H1 (cell line): ENCODE measurements around the gene OASL. TPM values are rescaled to one million over a fixed set of nuclear protein-coding genes. Genes with fewer than 3 reads are reported as not detected.

ENCODE experiments used
- CTCF ChIA-PET: fragments of 300-600 bp; sonication (Branson Sonifier 250); formaldehyde crosslinking; loops from one replicate; lab custom pipeline; 2021; ENCODE audit not compliant: partially characterized antibody; lab: Charles Lee
- POLR2A ChIA-PET: fragments of 300-600 bp; sonication (Branson Sonifier 250); formaldehyde crosslinking; loops from one replicate; lab custom pipeline; 2021; ENCODE audit warnings: inconsistent platforms; ENCODE audit not compliant: partially characterized antibody; lab: Charles Lee
- DNase-seq, 2 experiments: peaks; one replicate each; pipeline versions ENCODE4 v3.0.0 to v3.0.0-alpha.2; 2010 to 2022; ENCODE audit warnings: low spot score in 2 of 2, low read depth in 1 of 2, mixed read lengths in 1 of 2
- FAIRE-seq: peaks from 2 replicates; lab custom pipeline; 2011; peaks lifted over from hg19 to GRCh38; lab: Jason Lieb, UNC
- H2AFZ ChIP-seq: 2 replicates; pipeline ENCODE4 v1.8.1; 2012; ENCODE audit warnings: low read length, inconsistent platforms
- H2AK5ac ChIP-seq: 2 replicates; pipeline ENCODE4 v1.6.1; 2013; ENCODE audit warnings: low read depth, low read length
- H2BK120ac ChIP-seq: replicated peaks from 2 replicates; pipeline ENCODE3; 2013; ENCODE audit warnings: low read depth, low read length, inconsistent platforms
- H2BK12ac ChIP-seq: 2 replicates; pipeline ENCODE4 v1.6.1; 2013; ENCODE audit warnings: low read depth, low read length
- H2BK15ac ChIP-seq: 2 replicates; pipeline ENCODE4 v1.6.1; 2013; ENCODE audit warnings: low read length
- H2BK20ac ChIP-seq: 2 replicates; pipeline ENCODE4 v1.6.1; 2013; ENCODE audit warnings: low read length
- H2BK5ac ChIP-seq: 2 replicates; pipeline ENCODE4 v1.6.1; 2013; ENCODE audit warnings: low read depth, low read length
- H3K14ac ChIP-seq: 2 replicates; pipeline ENCODE4 v1.6.1; 2013; ENCODE audit warnings: inconsistent platforms; ENCODE audit not compliant: insufficient read length
- H3K18ac ChIP-seq: 2 replicates; pipeline ENCODE4 v1.6.1; 2013; ENCODE audit warnings: low read length; ENCODE audit errors: extremely low read depth
- H3K23ac ChIP-seq: 2 replicates; pipeline ENCODE4 v1.6.1; 2013; ENCODE audit warnings: inconsistent platforms; ENCODE audit not compliant: insufficient read length
- H3K23me2 ChIP-seq: 2 replicates; pipeline ENCODE4 v1.6.1; 2013; ENCODE audit warnings: low read depth, low read length
- H3K27ac ChIP-seq: 2 replicates; pipeline ENCODE4 v1.6.1; 2011; ENCODE audit warnings: low read depth, low read length, inconsistent platforms
- H3K27me3 ChIP-seq, 4 experiments: replicated peaks in 1 of 4; 1 replicate in 1 of 4; 2 replicates in 3 of 4; pipeline versions ENCODE4 v1.6.1 to v1.8.1; 2011 to 2013; ENCODE audit warnings: low read length in 3 of 4, mild to moderate bottlenecking in 3 of 4, inconsistent platforms in 2 of 4, mixed read lengths in 2 of 4, moderate library complexity in 1 of 4; ENCODE audit not compliant: control insufficient read depth in 3 of 4, insufficient read depth in 3 of 4; ENCODE audit errors: extremely low read depth in 1 of 4
- H3K36me3 ChIP-seq, 4 experiments: 2 replicates each; pipeline versions ENCODE4 v1.6.1 to v1.8.1; 2011 to 2013; ENCODE audit warnings: mild to moderate bottlenecking in 4 of 4, low read length in 3 of 4, moderate library complexity in 2 of 4, control low read depth in 1 of 4, inconsistent platforms in 1 of 4; ENCODE audit not compliant: insufficient read depth in 4 of 4, control insufficient read depth in 2 of 4
- H3K4ac ChIP-seq: replicated peaks from 2 replicates; pipeline ENCODE3; 2013; ENCODE audit warnings: low read length, low read depth, mixed read lengths, inconsistent platforms; ENCODE audit not compliant: insufficient read length
- H3K4me1 ChIP-seq, 4 experiments: replicated peaks in 1 of 4; 1 replicate in 1 of 4; 2 replicates in 3 of 4; pipeline versions ENCODE4 v1.6.1 to v1.8.1; 2011 to 2013; ENCODE audit warnings: low read length in 3 of 4, inconsistent platforms in 2 of 4, mixed read lengths in 1 of 4; ENCODE audit not compliant: insufficient read depth in 4 of 4, control insufficient read depth in 3 of 4
- H3K4me2 ChIP-seq, 2 experiments: 2 replicates each; pipeline versions ENCODE4 v1.6.1 to v1.8.1; 2011 to 2013; ENCODE audit warnings: low read depth in 2 of 2, low read length in 2 of 2, control low read depth in 1 of 2, inconsistent platforms in 1 of 2, mild to moderate bottlenecking in 1 of 2; ENCODE audit not compliant: insufficient read depth in 1 of 2
- H3K4me3 ChIP-seq, 4 experiments: fragments of 200-600, 300-600 bp in 1 of 4; sonication (generic), shearing (Covaris generic), sonication (Bioruptor Twin) in 1 of 4; 2 replicates each; pipeline versions ENCODE4 v1.5.1 to v1.8.1; 2011 to 2016; ENCODE audit warnings: low read length in 4 of 4, low read depth in 3 of 4, control low read depth in 2 of 4, inconsistent platforms in 2 of 4, mild to moderate bottlenecking in 2 of 4, mixed read lengths in 1 of 4, moderate library complexity in 1 of 4; ENCODE audit not compliant: insufficient read depth in 2 of 4; ENCODE audit errors: extremely low read depth in 1 of 4
- H3K56ac ChIP-seq: replicated peaks from 2 replicates; pipeline ENCODE3; 2013; ENCODE audit warnings: low read depth, mild to moderate bottlenecking, mixed read lengths, low read length, inconsistent platforms; ENCODE audit not compliant: insufficient read length
- H3K79me1 ChIP-seq: 2 replicates; pipeline ENCODE4 v1.6.1; 2013; ENCODE audit warnings: low read depth, low read length, control low read depth
- H3K79me2 ChIP-seq, 2 experiments: 2 replicates each; pipeline versions ENCODE4 v1.6.1 to v1.8.1; 2012 to 2013; ENCODE audit warnings: low read length in 2 of 2, mild to moderate bottlenecking in 2 of 2, inconsistent platforms in 1 of 2; ENCODE audit not compliant: insufficient read depth in 2 of 2, control insufficient read depth in 1 of 2
- H3K9ac ChIP-seq, 4 experiments: replicated peaks in 1 of 4; 1 replicate in 1 of 4; 2 replicates in 3 of 4; pipeline versions ENCODE4 v1.6.1 to v1.8.1; 2011 to 2013; ENCODE audit warnings: low read depth in 3 of 4, low read length in 3 of 4, control low read depth in 2 of 4, mild to moderate bottlenecking in 2 of 4, moderate library complexity in 2 of 4, inconsistent platforms in 1 of 4; ENCODE audit errors: extremely low read depth in 1 of 4
- H3K9me3 ChIP-seq, 2 experiments: 2 replicates each; pipeline versions ENCODE4 v1.6.1 to v1.8.1; 2012 to 2013; ENCODE audit warnings: mild to moderate bottlenecking in 2 of 2, moderate library complexity in 2 of 2, control low read depth in 1 of 2, inconsistent platforms in 1 of 2, low read depth in 1 of 2, low read length in 1 of 2, mixed read lengths in 1 of 2; ENCODE audit not compliant: insufficient read depth in 2 of 2
- H4K20me1 ChIP-seq, 2 experiments: replicated peaks in 1 of 2; 2 replicates each; pipeline versions ENCODE3 to v1.8.1; 2011 to 2013; ENCODE audit warnings: inconsistent platforms in 2 of 2, low read length in 2 of 2, mild to moderate bottlenecking in 1 of 2; ENCODE audit not compliant: insufficient read depth in 2 of 2, control insufficient read depth in 1 of 2
- H4K5ac ChIP-seq: 2 replicates; pipeline ENCODE4 v1.6.1; 2013; ENCODE audit warnings: low read length, low read depth, mixed read lengths, inconsistent platforms; ENCODE audit not compliant: insufficient read length
- H4K8ac ChIP-seq: 2 replicates; pipeline ENCODE4 v1.8.0; 2013; ENCODE audit warnings: mild to moderate bottlenecking, moderate library complexity, low read length, inconsistent platforms; ENCODE audit not compliant: insufficient read depth; ENCODE audit errors: extremely low read depth
- H4K91ac ChIP-seq: replicated peaks from 2 replicates; pipeline ENCODE3; 2013; ENCODE audit warnings: low read length, mixed read lengths, inconsistent platforms; ENCODE audit not compliant: insufficient read length
- BRCA1 ChIP-seq: IDR thresholded peaks from 2 replicates; pipeline ENCODE4 v1.6.1; 2012; ENCODE audit warnings: low read depth, low read length, improper control_type of control experiment
- CHD2 ChIP-seq: IDR thresholded peaks from 2 replicates; pipeline ENCODE4 v1.6.1; 2012; ENCODE audit warnings: low read length, improper control_type of control experiment
- HDAC6 ChIP-seq: IDR thresholded peaks from one replicate; pipeline ENCODE4 v1.7.1; 2012; ENCODE audit warnings: low read depth, mild to moderate bottlenecking, inconsistent platforms, low read length, moderate library complexity
- JUN ChIP-seq: IDR thresholded peaks from 2 replicates; pipeline ENCODE4 v1.6.1; 2011; ENCODE audit warnings: low read depth, mild to moderate bottlenecking, improper control_type of control experiment, low read length
- KDM1A ChIP-seq: fragments of 200-600, 300-600 bp; sonication (generic); IDR thresholded peaks from 2 replicates; pipeline ENCODE4 v1.7.1; 2016; ENCODE audit warnings: mild to moderate bottlenecking, low read length, borderline replicate concordance
- NANOG ChIP-seq: IDR thresholded peaks from 2 replicates; pipeline ENCODE4 v1.6.1; 2011; ENCODE audit warnings: low read length, low read depth, mild to moderate bottlenecking, inconsistent platforms; ENCODE audit not compliant: insufficient read depth, poor library complexity, severe bottlenecking
- PHF8 ChIP-seq: fragments of 200-600 bp; sonication (generic); conservative IDR thresholded peaks from 2 replicates; pipeline ENCODE4 v1.7.1; 2012; ENCODE audit warnings: low read depth, mild to moderate bottlenecking, inconsistent platforms, low read length, moderate library complexity
- POLR2A ChIP-seq, 2 experiments: IDR thresholded peaks; 1 replicate in 1 of 2; 2 replicates in 1 of 2; pipeline ENCODE4 v1.6.1; 2011; ENCODE audit warnings: low read depth in 2 of 2, low read length in 2 of 2, mild to moderate bottlenecking in 2 of 2; ENCODE audit errors: control extremely low read depth in 1 of 2
- POLR2AphosphoS5 ChIP-seq: IDR thresholded peaks from 2 replicates; pipeline ENCODE4 v1.6.1; 2011; ENCODE audit warnings: low read depth, low read length
- RAD21 ChIP-seq, 2 experiments: IDR thresholded peaks in 1 of 2; conservative IDR thresholded peaks in 1 of 2; 2 replicates each; pipeline ENCODE4 v1.6.1; 2011; ENCODE audit warnings: low read depth in 2 of 2, low read length in 2 of 2, improper control_type of control experiment in 1 of 2, inconsistent platforms in 1 of 2, mild to moderate bottlenecking in 1 of 2, moderate library complexity in 1 of 2
- SAP30 ChIP-seq: fragments of 300-600 bp; sonication (generic); IDR thresholded peaks from 2 replicates; pipeline ENCODE4 v1.7.1; 2012; ENCODE audit warnings: low read length, moderate library complexity, mild to moderate bottlenecking, inconsistent platforms; ENCODE audit not compliant: insufficient read depth, insufficient replicate concordance
- SP1 ChIP-seq: IDR thresholded peaks from 2 replicates; pipeline ENCODE4 v1.6.1; 2011; ENCODE audit warnings: low read depth, low read length
- TBP ChIP-seq: IDR thresholded peaks from 2 replicates; pipeline ENCODE4 v1.6.1; 2011; ENCODE audit warnings: low read depth, low read length, improper control_type of control experiment
- TEAD4 ChIP-seq: IDR thresholded peaks from 2 replicates; pipeline ENCODE4 v1.6.1; 2012; ENCODE audit warnings: low read depth, low read length, inconsistent platforms, mixed read lengths
- WGBS, 2 experiments: shearing (Covaris generic) in 1 of 2; methylation state at CpG; one replicate each; pipeline versions ENCODE4 v1.1.6 to v1.1.7; 2013 to 2015; ENCODE audit warnings: low lambda C conversion rate in 2 of 2, mixed read lengths in 2 of 2, inconsistent platforms in 1 of 2, low coverage in 1 of 2, missing lambda C conversion rate in 1 of 2; ENCODE audit not compliant: insufficient replicate concordance in 2 of 2, insufficient coverage in 1 of 2, insufficient read length in 1 of 2; ENCODE audit errors: extremely low coverage in 1 of 2, missing lambda C conversion rate in 1 of 2; 5-methylcytosine and 5-hydroxymethylcytosine counted together
- polyA plus RNA-seq, 7 experiments: library from polyadenylated mRNA; depleted of rRNA in 3 of 7; stranded (reverse) in 5 of 7; unstranded in 2 of 7; fragments of >200 nt in 5 of 7; fragments of 200-250 nt in 2 of 7; gene quantifications; 1 replicate in 5 of 7; 2 replicates in 1 of 7; 4 replicates in 1 of 7; pipeline versions ENCODE4 v1.2.1 to v1.2.3, GENCODE V29; 2011 to 2013; ENCODE audit warnings: missing spikeins in 2 of 7, mixed read lengths in 2 of 7
- total RNA-seq: library from RNA; stranded (reverse); fragmentation: NEBNext Ultra II Directional; extraction: Animal tissue kit (Norgen Biotek cat#: 25700); gene quantifications from 2 replicates; pipeline ENCODE4 v1.2.1, GENCODE V29; 2021

The OASL gene
- total and polyA plus RNA-seq, 2 of the 8 experiments (the other 6 are each of a cell fraction or from before 2014, with no cell fraction given): not detected

DNA sequence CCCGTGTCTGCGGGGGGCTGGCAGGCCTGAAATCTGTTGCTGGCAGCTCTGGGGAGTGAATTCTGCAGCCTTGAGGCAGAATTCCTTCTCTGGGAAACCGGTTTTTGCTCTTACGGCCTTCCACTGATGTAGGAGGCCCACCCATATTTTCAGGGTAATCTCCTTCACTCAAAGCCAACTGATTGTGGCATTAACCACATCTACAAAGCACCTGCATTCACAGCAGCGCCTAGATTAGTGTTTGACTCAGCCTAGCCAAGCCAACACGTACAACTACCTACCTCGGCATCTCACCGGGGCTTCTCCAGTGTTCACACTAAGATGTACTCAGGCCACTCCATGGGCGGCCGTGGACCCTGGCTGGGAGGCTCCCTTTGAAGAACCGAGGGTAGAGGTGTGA lies 38.5 kb downstream of the OASL start:
- no peak for FAIRE-seq
- TF ChIP-seq HDAC6: no peak
- TF ChIP-seq TBP: no peak
- TF ChIP-seq NANOG: no peak
- TF ChIP-seq CHD2: no peak
- no peak for TF ChIP-seq BRCA1
- TF ChIP-seq POLR2AphosphoS5: no peak
- TF ChIP-seq TEAD4: no peak
- TF ChIP-seq SAP30: no peak
- no peak for TF ChIP-seq POLR2A (IDR thresholded peaks at IDR 0.05; ENCODE audit: control extremely low read depth in 1 of 2, low read depth in 2 of 2, low read length in 2 of 2)
- TF ChIP-seq RAD21 (IDR thresholded peaks at IDR 0.05 in 1 of 2, conservative IDR thresholded peaks at IDR 0.05 in 1 of 2; ENCODE audit: low read depth in 2 of 2, low read length in 2 of 2): no peak
- TF ChIP-seq PHF8: no peak
- no peak for TF ChIP-seq KDM1A
- no peak for TF ChIP-seq JUN
- no peak for TF ChIP-seq SP1
- Histone ChIP-seq H2AK5ac (no peak overlapping the region), H3K27me3 (no peaks in the 10 kb centered on the region), H3K9me3 (no peaks in the 10 kb centered on the region), H2AFZ (no peak overlapping the region), H3K27ac (no peak overlapping the region), H3K14ac (no peak overlapping the region), H2BK20ac (no peak overlapping the region), H3K4me1 (peaks cover 2 to 6% (median 3%) of the 10 kb centered on the region in 4 experiments; a peak in 6 of 7 replicates), H3K23ac (no peak overlapping the region), H3K4me2 (no peak overlapping the region), H3K56ac (no peak overlapping the region), H2BK5ac (no peak overlapping the region), H2BK120ac (no peak overlapping the region), H3K4me3 (no peak overlapping the region), H4K8ac (no peak overlapping the region), H3K79me1 (no peaks in the 10 kb centered on the region), H4K5ac (no peak overlapping the region), H3K18ac (no peak overlapping the region), H3K4ac (no peak overlapping the region), H4K20me1 (peaks cover 0 to 3% of the 10 kb centered on the region in 2 experiments), H3K9ac (no peak overlapping the region), H4K91ac (no peak overlapping the region), H3K23me2 (peaks cover 3% of the 10 kb centered on the region; the same call in 1 of the 2 replicates), H3K36me3 (peaks cover 11 to 22% (median 14%) of the 10 kb centered on the region in 4 experiments), H3K79me2 (no peaks in the 10 kb centered on the region), H2BK15ac (no peak overlapping the region), H2BK12ac (no peak overlapping the region)
- DNase-seq: no peak
- POLR2A ChIA-PET: interaction anchor here (1.1 kb wide), 1 partner anchor 10 kb away, joined by 5 read pairs; no protein-coding TSS in a partner anchor
- 86% methylated on average over 11 of the region's 11 CpGs; no CpG with 5 or more reads in 1 of the 2 experiments for WGBS, 2 experiments
- CTCF ChIA-PET: interaction anchor here (0.6 to 1.7 kb wide), 6 partner anchors 9 to 57 kb away, joined by 3 to 9 read pairs (median 3); partner anchors contain the start of gene HNF1A
